GM12892 (cell line): ENCODE measurements around the gene ZNF567.

ENCODE experiments used
- POLR2A ChIP-seq: IDR thresholded peaks from 2 replicates; pipeline ENCODE4 v1.6.1; 2011; ENCODE audit warnings: low read depth, low read length, control low read depth
- POLR2AphosphoS5 ChIP-seq: IDR thresholded peaks from 2 replicates; pipeline ENCODE4 v1.6.1; 2011; ENCODE audit warnings: low read depth, low read length, control low read depth

DNA sequence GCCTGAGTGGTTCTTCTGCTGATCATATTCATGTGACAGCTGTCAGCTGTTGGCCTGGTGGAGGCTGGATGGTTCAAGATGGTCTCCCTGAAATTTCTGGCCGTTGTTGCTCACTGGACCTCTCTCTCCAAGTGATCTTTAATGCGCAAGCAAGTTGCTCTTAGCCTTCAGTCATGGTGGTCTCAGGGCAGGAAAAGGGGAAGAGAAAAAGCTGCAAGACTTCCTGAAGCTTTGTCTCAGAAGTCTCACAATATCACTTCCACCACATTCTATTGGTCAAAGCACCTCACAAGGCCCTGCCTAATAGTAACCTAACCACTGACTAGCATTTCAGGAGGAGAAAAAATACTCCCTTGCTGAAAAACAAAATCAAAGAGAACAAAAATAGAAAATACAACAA lies 1.6 kb upstream of the ZNF567 start:
- TF ChIP-seq POLR2A (no peak), POLR2AphosphoS5 (no peak)
